ENCODE data around the gene HPCAL1. TPM values are rescaled to one million over a fixed set of nuclear protein-coding genes. Genes with fewer than 3 reads are reported as not detected.

The HPCAL1 gene
- polyA plus RNA-seq, 1 donor from 2014 or later, result 63.4 TPM

GRCh38 chr2:10383960-10384734, 81.4 kb downstream of the HPCAL1 start:
- no peak overlapping the region for H2AFZ ChIP-seq (ENCODE audit: low read depth, low read length)
- H3K27me3 ChIP-seq (ENCODE audit: insufficient read depth, low read depth, low read length), result no peaks in the 10 kb centered on the region
- no peak overlapping the region for H3K9ac ChIP-seq (ENCODE audit: low read length)
- H3F3A ChIP-seq (ENCODE audit: insufficient read depth, low read length, poor library complexity, severe bottlenecking), result no peaks in the 10 kb centered on the region
- H3K79me2 ChIP-seq (replicated peaks; ENCODE audit: insufficient read depth, low read length), result no peaks in the 10 kb centered on the region
- H3K9me3 ChIP-seq (ENCODE audit: low read length), result no peaks in the 10 kb centered on the region
- no peak for TF ChIP-seq MXI1 (conservative IDR thresholded peaks at IDR 0.05; ENCODE audit: poor library complexity, severe bottlenecking)
- TF ChIP-seq RAD21 (conservative IDR thresholded peaks at IDR 0.05), result no peak
- no peak for TF ChIP-seq EP300 (conservative IDR thresholded peaks at IDR 0.05; ENCODE audit: poor library complexity, severe bottlenecking)
- no peak for TF ChIP-seq EZH2 (IDR thresholded peaks at IDR 0.05; ENCODE audit: borderline replicate concordance, insufficient read depth, low read length, poor library complexity, severe bottlenecking)
- TF ChIP-seq SMC3 (conservative IDR thresholded peaks at IDR 0.05; ENCODE audit: poor library complexity), result no peak
- TF ChIP-seq POLR2AphosphoS5 (IDR thresholded peaks at IDR 0.05), result no peak
- TF ChIP-seq, protein P1, sequence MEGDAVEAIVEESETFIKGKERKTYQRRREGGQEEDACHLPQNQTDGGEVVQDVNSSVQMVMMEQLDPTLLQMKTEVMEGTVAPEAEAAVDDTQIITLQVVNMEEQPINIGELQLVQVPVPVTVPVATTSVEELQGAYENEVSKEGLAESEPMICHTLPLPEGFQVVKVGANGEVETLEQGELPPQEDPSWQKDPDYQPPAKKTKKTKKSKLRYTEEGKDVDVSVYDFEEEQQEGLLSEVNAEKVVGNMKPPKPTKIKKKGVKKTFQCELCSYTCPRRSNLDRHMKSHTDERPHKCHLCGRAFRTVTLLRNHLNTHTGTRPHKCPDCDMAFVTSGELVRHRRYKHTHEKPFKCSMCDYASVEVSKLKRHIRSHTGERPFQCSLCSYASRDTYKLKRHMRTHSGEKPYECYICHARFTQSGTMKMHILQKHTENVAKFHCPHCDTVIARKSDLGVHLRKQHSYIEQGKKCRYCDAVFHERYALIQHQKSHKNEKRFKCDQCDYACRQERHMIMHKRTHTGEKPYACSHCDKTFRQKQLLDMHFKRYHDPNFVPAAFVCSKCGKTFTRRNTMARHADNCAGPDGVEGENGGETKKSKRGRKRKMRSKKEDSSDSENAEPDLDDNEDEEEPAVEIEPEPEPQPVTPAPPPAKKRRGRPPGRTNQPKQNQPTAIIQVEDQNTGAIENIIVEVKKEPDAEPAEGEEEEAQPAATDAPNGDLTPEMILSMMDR (IDR thresholded peaks at IDR 0.05; ENCODE audit: poor library complexity, severe bottlenecking), result no peak
- TF ChIP-seq, protein P2, sequence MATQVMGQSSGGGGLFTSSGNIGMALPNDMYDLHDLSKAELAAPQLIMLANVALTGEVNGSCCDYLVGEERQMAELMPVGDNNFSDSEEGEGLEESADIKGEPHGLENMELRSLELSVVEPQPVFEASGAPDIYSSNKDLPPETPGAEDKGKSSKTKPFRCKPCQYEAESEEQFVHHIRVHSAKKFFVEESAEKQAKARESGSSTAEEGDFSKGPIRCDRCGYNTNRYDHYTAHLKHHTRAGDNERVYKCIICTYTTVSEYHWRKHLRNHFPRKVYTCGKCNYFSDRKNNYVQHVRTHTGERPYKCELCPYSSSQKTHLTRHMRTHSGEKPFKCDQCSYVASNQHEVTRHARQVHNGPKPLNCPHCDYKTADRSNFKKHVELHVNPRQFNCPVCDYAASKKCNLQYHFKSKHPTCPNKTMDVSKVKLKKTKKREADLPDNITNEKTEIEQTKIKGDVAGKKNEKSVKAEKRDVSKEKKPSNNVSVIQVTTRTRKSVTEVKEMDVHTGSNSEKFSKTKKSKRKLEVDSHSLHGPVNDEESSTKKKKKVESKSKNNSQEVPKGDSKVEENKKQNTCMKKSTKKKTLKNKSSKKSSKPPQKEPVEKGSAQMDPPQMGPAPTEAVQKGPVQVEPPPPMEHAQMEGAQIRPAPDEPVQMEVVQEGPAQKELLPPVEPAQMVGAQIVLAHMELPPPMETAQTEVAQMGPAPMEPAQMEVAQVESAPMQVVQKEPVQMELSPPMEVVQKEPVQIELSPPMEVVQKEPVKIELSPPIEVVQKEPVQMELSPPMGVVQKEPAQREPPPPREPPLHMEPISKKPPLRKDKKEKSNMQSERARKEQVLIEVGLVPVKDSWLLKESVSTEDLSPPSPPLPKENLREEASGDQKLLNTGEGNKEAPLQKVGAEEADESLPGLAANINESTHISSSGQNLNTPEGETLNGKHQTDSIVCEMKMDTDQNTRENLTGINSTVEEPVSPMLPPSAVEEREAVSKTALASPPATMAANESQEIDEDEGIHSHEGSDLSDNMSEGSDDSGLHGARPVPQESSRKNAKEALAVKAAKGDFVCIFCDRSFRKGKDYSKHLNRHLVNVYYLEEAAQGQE (IDR thresholded peaks at IDR 0.05; ENCODE audit: borderline replicate concordance), result no peak
- no peak for TF ChIP-seq TAF1 (IDR thresholded peaks at IDR 0.05; ENCODE audit: low read depth)
- no peaks in the 10 kb centered on the region for H4K20me1 ChIP-seq (ENCODE audit: insufficient read depth)
- no peaks in the 10 kb centered on the region for H3K36me3 ChIP-seq (ENCODE audit: insufficient read depth, low read length)
- no peak overlapping the region for H3K4me3 ChIP-seq (ENCODE audit: low read length)
- H3K27ac ChIP-seq (ENCODE audit: low read length), result no peak overlapping the region
- H3K4me2 ChIP-seq (ENCODE audit: low read length), result no peak overlapping the region
- no peaks in the 10 kb centered on the region for H3K9me2 ChIP-seq (ENCODE audit: insufficient read depth, low read length)

GRCh38 chr2:10385501-10385900, 82.8 kb downstream of the HPCAL1 start:
- H3K4me3 ChIP-seq (ENCODE audit: low read length), result peak overlapping the region; percentile 10
- no peaks in the 10 kb centered on the region for H3K9me3 ChIP-seq (ENCODE audit: low read length)
- H3K27ac ChIP-seq (ENCODE audit: low read length), result peak overlapping the region; percentile 49
- no peaks in the 10 kb centered on the region for H3K36me3 ChIP-seq (ENCODE audit: insufficient read depth, low read length)
- H3K9ac ChIP-seq (ENCODE audit: low read length), result no peak overlapping the region
- no peaks in the 10 kb centered on the region for H3K9me2 ChIP-seq (ENCODE audit: insufficient read depth, low read length)
- H3K4me2 ChIP-seq (ENCODE audit: low read length), result no peak overlapping the region
- no peak for TF ChIP-seq MXI1 (conservative IDR thresholded peaks at IDR 0.05; ENCODE audit: poor library complexity, severe bottlenecking)
- TF ChIP-seq, protein P2 (IDR thresholded peaks at IDR 0.05; ENCODE audit: borderline replicate concordance), result peak; percentile 16
- H2AFZ ChIP-seq (ENCODE audit: low read depth, low read length), result no peak overlapping the region
- H3F3A ChIP-seq (ENCODE audit: insufficient read depth, low read length, poor library complexity, severe bottlenecking), result no peaks in the 10 kb centered on the region
- no peaks in the 10 kb centered on the region for H3K27me3 ChIP-seq (ENCODE audit: insufficient read depth, low read depth, low read length)
- no peaks in the 10 kb centered on the region for H4K20me1 ChIP-seq (ENCODE audit: insufficient read depth)
- no peaks in the 10 kb centered on the region for H3K79me2 ChIP-seq (replicated peaks; ENCODE audit: insufficient read depth, low read length)
